H9 (cell line): ENCODE measurements around the gene XNDC1N. TPM values are rescaled to one million over a fixed set of nuclear protein-coding genes. Genes with fewer than 3 reads are reported as not detected.

ENCODE experiments used
- DNase-seq: peaks from one replicate; pipeline ENCODE4 v3.0.0-alpha.2; 2017
- H2AFZ ChIP-seq: one replicate; pipeline ENCODE4 v1.6.1; 2013; ENCODE audit warnings: mild to moderate bottlenecking, low read length, control low read depth, moderate library complexity
- H2AK5ac ChIP-seq: 2 replicates; pipeline ENCODE4 v1.6.1; 2013; ENCODE audit warnings: low read length, control low read depth, mixed read lengths; ENCODE audit not compliant: insufficient read length
- H2BK120ac ChIP-seq: one replicate; pipeline ENCODE4 v1.6.1; 2013; ENCODE audit warnings: low read depth, mild to moderate bottlenecking, low read length, control low read depth, inconsistent platforms; ENCODE audit not compliant: poor library complexity, severe bottlenecking
- H2BK12ac ChIP-seq: 2 replicates; pipeline ENCODE4 v1.6.1; 2013; ENCODE audit warnings: low read length, control low read depth, mixed read lengths, low read depth; ENCODE audit not compliant: insufficient read length
- H2BK15ac ChIP-seq: 2 replicates; pipeline ENCODE4 v1.6.1; 2013; ENCODE audit warnings: low read depth, low read length, control low read depth
- H2BK20ac ChIP-seq: one replicate; pipeline ENCODE4 v1.6.1; 2013; ENCODE audit warnings: low read depth, mild to moderate bottlenecking, low read length, control low read depth, inconsistent platforms; ENCODE audit not compliant: poor library complexity, severe bottlenecking
- H2BK5ac ChIP-seq: 2 replicates; pipeline ENCODE4 v1.6.1; 2013; ENCODE audit warnings: low read length, control low read depth, mixed read lengths; ENCODE audit not compliant: insufficient read length
- H3K14ac ChIP-seq: 2 replicates; pipeline ENCODE4 v1.6.1; 2013; ENCODE audit warnings: low read length, control low read depth; ENCODE audit not compliant: insufficient read depth
- H3K18ac ChIP-seq: 2 replicates; pipeline ENCODE4 v1.6.1; 2013; ENCODE audit warnings: low read depth, mild to moderate bottlenecking, mixed read lengths, low read length, control low read depth; ENCODE audit not compliant: insufficient read length
- H3K23ac ChIP-seq: 2 replicates; pipeline ENCODE4 v1.6.1; 2013; ENCODE audit warnings: low read length, control low read depth, mixed read lengths, low read depth; ENCODE audit not compliant: insufficient read length
- H3K23me2 ChIP-seq: 2 replicates; pipeline ENCODE4 v1.6.1; 2013; ENCODE audit warnings: low read depth, mild to moderate bottlenecking, mixed read lengths, low read length, control low read depth; ENCODE audit not compliant: insufficient read length, poor library complexity, severe bottlenecking
- H3K27ac ChIP-seq: 2 replicates; pipeline ENCODE4 v1.5.1; 2013; ENCODE audit warnings: low read length, control low read depth, mixed read lengths, low read depth; ENCODE audit not compliant: insufficient read length
- H3K27me3 ChIP-seq: 2 replicates; pipeline ENCODE4 v1.6.1; 2013; ENCODE audit warnings: low read length, control low read depth, inconsistent platforms; ENCODE audit not compliant: insufficient read depth
- H3K4ac ChIP-seq: 2 replicates; pipeline ENCODE4 v1.6.1; 2013; ENCODE audit warnings: low read depth, mild to moderate bottlenecking, control low read depth, inconsistent platforms, low read length, moderate library complexity
- H3K4me1 ChIP-seq: 2 replicates; pipeline ENCODE4 v1.6.1; 2013; ENCODE audit warnings: low read length, control low read depth, inconsistent platforms; ENCODE audit not compliant: insufficient read depth
- H3K4me2 ChIP-seq: 2 replicates; pipeline ENCODE4 v1.6.1; 2013; ENCODE audit warnings: low read length, control low read depth, mixed read lengths; ENCODE audit not compliant: insufficient read length, insufficient read depth
- H3K56ac ChIP-seq: 2 replicates; pipeline ENCODE4 v1.6.1; 2013; ENCODE audit warnings: low read depth, mild to moderate bottlenecking, mixed read lengths, low read length, control low read depth; ENCODE audit not compliant: insufficient read length
- H3K79me1 ChIP-seq: 2 replicates; pipeline ENCODE4 v1.6.1; 2013; ENCODE audit warnings: low read depth, mild to moderate bottlenecking, moderate library complexity, low read length, control low read depth, inconsistent platforms; ENCODE audit not compliant: insufficient read depth, poor library complexity, severe bottlenecking
- H3K79me2 ChIP-seq: 2 replicates; pipeline ENCODE4 v1.6.1; 2013; ENCODE audit warnings: low read length, control low read depth, inconsistent platforms; ENCODE audit not compliant: insufficient read depth
- H3K9ac ChIP-seq: 2 replicates; pipeline ENCODE4 v1.6.1; 2013; ENCODE audit warnings: low read length, control low read depth, mixed read lengths; ENCODE audit not compliant: insufficient read length; ENCODE audit errors: extremely low read depth
- H3K9me3 ChIP-seq: one replicate; pipeline ENCODE4 v1.6.1; 2013; ENCODE audit warnings: low read depth, low read length, inconsistent platforms; ENCODE audit not compliant: control insufficient read depth
- H3T11ph ChIP-seq: one replicate; pipeline ENCODE4 v1.6.1; 2013; ENCODE audit warnings: mild to moderate bottlenecking, low read length, control low read depth, inconsistent platforms
- H4K20me1 ChIP-seq: one replicate; pipeline ENCODE4 v1.6.1; 2013; ENCODE audit not compliant: control insufficient read depth, insufficient read length, insufficient read depth
- H4K5ac ChIP-seq: 2 replicates; pipeline ENCODE4 v1.6.1; 2013; ENCODE audit warnings: low read depth, mild to moderate bottlenecking, mixed read lengths, low read length, control low read depth; ENCODE audit not compliant: insufficient read length
- H4K8ac ChIP-seq: replicated peaks from 2 replicates; pipeline ENCODE4 v1.6.1; 2013; ENCODE audit warnings: low read length, control low read depth, mixed read lengths, low read depth; ENCODE audit not compliant: insufficient read length
- H4K91ac ChIP-seq: 2 replicates; pipeline ENCODE4 v1.6.1; 2013; ENCODE audit warnings: low read depth, mild to moderate bottlenecking, moderate library complexity, mixed read lengths, low read length, control low read depth; ENCODE audit not compliant: insufficient read length
- H3K27ac Mint-ChIP-seq, 3 experiments: 2 replicates in 2 of 3; 3 replicates in 1 of 3; pipeline ENCODE4 v1.8.0; 2020 to 2021; ENCODE audit warnings: mixed read lengths in 3 of 3, mild to moderate bottlenecking in 1 of 3, moderate library complexity in 1 of 3
- H3K27me3 Mint-ChIP-seq: 2 replicates; pipeline ENCODE4 v1.8.0; 2021; ENCODE audit warnings: low read depth, mild to moderate bottlenecking, moderate library complexity, mixed read lengths
- H3K36me3 Mint-ChIP-seq, 3 experiments: 2 replicates in 2 of 3; 3 replicates in 1 of 3; pipeline ENCODE4 v1.8.0; 2020 to 2021; ENCODE audit warnings: low read depth in 3 of 3, mixed read lengths in 3 of 3; ENCODE audit not compliant: insufficient read depth in 1 of 3
- H3K4me1 Mint-ChIP-seq, 2 experiments: 2 replicates each; pipeline ENCODE4 v1.8.0; 2020; ENCODE audit warnings: mixed read lengths in 2 of 2
- H3K4me3 Mint-ChIP-seq, 2 experiments: 2 replicates in 1 of 2; 3 replicates in 1 of 2; pipeline ENCODE4 v1.8.0; 2020 to 2021; ENCODE audit warnings: mild to moderate bottlenecking in 2 of 2, mixed read lengths in 2 of 2, moderate library complexity in 1 of 2
- H3K9me3 Mint-ChIP-seq, 2 experiments: 2 replicates in 1 of 2; 3 replicates in 1 of 2; pipeline ENCODE4 v1.8.0; 2020; ENCODE audit warnings: mild to moderate bottlenecking in 2 of 2, mixed read lengths in 2 of 2, moderate library complexity in 1 of 2
- CTCF ChIP-seq: fragments of 200-600 bp; sonication (generic); conservative IDR thresholded peaks from 3 replicates; pipeline ENCODE4 v1.8.0; 2021; ENCODE audit warnings: antibody characterized with exemption, mild to moderate bottlenecking
- WGBS: extraction: QIAGEN DNeasy Blood & Tissue Kit; methylation state at CpG from one replicate; pipeline ENCODE4 v1.1.7; 2013; ENCODE audit warnings: missing lambda C conversion rate, low lambda C conversion rate, mixed read lengths; ENCODE audit not compliant: insufficient read length; ENCODE audit errors: extremely low coverage; 5-methylcytosine and 5-hydroxymethylcytosine counted together
- total RNA-seq: library from RNA; stranded (reverse); gene quantifications from 2 replicates; pipeline ENCODE4 v1.2.1, GENCODE V29; 2021

XNDC1N gene
- total RNA-seq, 1 experiment from 2014 or later = 11.0 TPM

GRCh38 chr11:71928737-71929443, 496 bp upstream of the XNDC1N start, which contains the start of gene RNF121:
Gene RNF121 (plus strand): TSS chr11:71929046. CDS start chr11:71929062, 16 bp downstream.
- H3K27ac ChIP-seq = peak within 1 kb of the TSS; percentile 40
- no peaks in the 10 kb centered on the region for H4K20me1 ChIP-seq
- no peaks in the 10 kb centered on the region for H3K9me3 ChIP-seq
- no peak within 1 kb of the TSS for H4K91ac ChIP-seq
- no peak within 1 kb of the TSS for H2BK12ac ChIP-seq
- no peak within 1 kb of the TSS for H2BK20ac ChIP-seq
- Mint-ChIP-seq H3K27me3 (no peaks in the 10 kb centered on the region), H3K4me1 (peaks cover 9 to 24% of the 10 kb centered on the region in 2 experiments), H3K27ac (peak within 1 kb of the TSS; percentile 100), H3K36me3 (peaks cover 1 to 17% (median 11%) of the 10 kb centered on the region in 3 experiments; a peak in 6 of 7 replicates), H3K9me3 (no peaks in the 10 kb centered on the region; a peak in 1 of 5 replicates), H3K4me3 (peak within 1 kb of the TSS; percentile 97 to 99)
- peak within 1 kb of the TSS; percentile 76 for H2BK5ac ChIP-seq
- H3K56ac ChIP-seq = peak within 1 kb of the TSS; percentile 33
- no peak within 1 kb of the TSS for H3K4ac ChIP-seq
- DNase-seq = peak; percentile 98
- peaks cover 30% of the 10 kb centered on the region for H3K79me2 ChIP-seq
- peaks cover 10% of the 10 kb centered on the region for H3K23me2 ChIP-seq
- no peak within 1 kb of the TSS for H2AK5ac ChIP-seq
- peak within 1 kb of the TSS; percentile 82 for H3K4me2 ChIP-seq
- no peaks in the 10 kb centered on the region for H3K27me3 ChIP-seq
- H3K23ac ChIP-seq = no peak within 1 kb of the TSS
- peak within 1 kb of the TSS; percentile 72 for H3K18ac ChIP-seq
- no peak within 1 kb of the TSS for H2BK15ac ChIP-seq
- TF ChIP-seq CTCF = no peak
- no CpG with 5 or more reads among the region's 32 CpGs for WGBS
- no peaks in the 10 kb centered on the region; the same call in 1 of the 2 replicates for H3K4me1 ChIP-seq
- H4K5ac ChIP-seq = no peak within 1 kb of the TSS
- no peak within 1 kb of the TSS for H2BK120ac ChIP-seq
- peak within 1 kb of the TSS; percentile 87 for H3K14ac ChIP-seq
- peak within 1 kb of the TSS; percentile 92 for H2AFZ ChIP-seq
- H3T11ph ChIP-seq = no peak within 1 kb of the TSS
- H3K79me1 ChIP-seq = peaks cover 7% of the 10 kb centered on the region
- no peak within 1 kb of the TSS for H4K8ac ChIP-seq
- peak within 1 kb of the TSS; percentile 93 for H3K9ac ChIP-seq
